Measurements from ENCODE around the gene NDUFB7.
"Not testable (repeated sequence)": the region's sequence is repeated elsewhere in the genome, so short reads cannot be mapped to it uniquely, and the experiment has no call there.

GRCh38 chr19:14552006-14552360 is 19.9 kb downstream of the NDUFB7 start:
- TF ChIP-seq, protein P1, sequence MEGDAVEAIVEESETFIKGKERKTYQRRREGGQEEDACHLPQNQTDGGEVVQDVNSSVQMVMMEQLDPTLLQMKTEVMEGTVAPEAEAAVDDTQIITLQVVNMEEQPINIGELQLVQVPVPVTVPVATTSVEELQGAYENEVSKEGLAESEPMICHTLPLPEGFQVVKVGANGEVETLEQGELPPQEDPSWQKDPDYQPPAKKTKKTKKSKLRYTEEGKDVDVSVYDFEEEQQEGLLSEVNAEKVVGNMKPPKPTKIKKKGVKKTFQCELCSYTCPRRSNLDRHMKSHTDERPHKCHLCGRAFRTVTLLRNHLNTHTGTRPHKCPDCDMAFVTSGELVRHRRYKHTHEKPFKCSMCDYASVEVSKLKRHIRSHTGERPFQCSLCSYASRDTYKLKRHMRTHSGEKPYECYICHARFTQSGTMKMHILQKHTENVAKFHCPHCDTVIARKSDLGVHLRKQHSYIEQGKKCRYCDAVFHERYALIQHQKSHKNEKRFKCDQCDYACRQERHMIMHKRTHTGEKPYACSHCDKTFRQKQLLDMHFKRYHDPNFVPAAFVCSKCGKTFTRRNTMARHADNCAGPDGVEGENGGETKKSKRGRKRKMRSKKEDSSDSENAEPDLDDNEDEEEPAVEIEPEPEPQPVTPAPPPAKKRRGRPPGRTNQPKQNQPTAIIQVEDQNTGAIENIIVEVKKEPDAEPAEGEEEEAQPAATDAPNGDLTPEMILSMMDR (IDR thresholded peaks at IDR 0.05) = not testable (repeated sequence)
- TF ChIP-seq POLR2A (IDR thresholded peaks at IDR 0.05) = not testable (repeated sequence)

Measured in thyroid gland (tissue), 4 donors.